HepG2 (cell line): ENCODE measurements around the gene ANKS4B. TPM values are rescaled to one million over a fixed set of nuclear protein-coding genes. Genes with fewer than 3 reads are reported as not detected.
A peak's percentile ranks its signal among the peaks of the same experiment; 100 is the strongest.

ENCODE experiments used
- CBX5 ChIP-seq: sonication (generic); formaldehyde crosslinking; IDR thresholded peaks from 2 replicates; pipeline ENCODE4 v1.4.0; 2020; ENCODE audit warnings: missing genetic modification reagents, borderline replicate concordance
- CREM ChIP-seq, 2 experiments: sonication (generic) in 1 of 2; formaldehyde crosslinking in 1 of 2; IDR thresholded peaks; 2 replicates each; pipeline versions ENCODE4 v1.4.0 to v1.6.1; 2016 to 2020; ENCODE audit warnings: antibody characterized with exemption in 1 of 2, mild to moderate bottlenecking in 1 of 2, missing genetic modification reagents in 1 of 2
- GATAD1 ChIP-seq: IDR thresholded peaks from 2 replicates; pipeline ENCODE4 v1.6.1; 2016; ENCODE audit warnings: missing genetic modification reagents, missing compliant biosample characterization
- HMGXB3 ChIP-seq: sonication (generic); formaldehyde crosslinking; IDR thresholded peaks from 2 replicates; pipeline ENCODE4 v1.4.0; 2020; ENCODE audit warnings: missing genetic modification reagents, borderline replicate concordance
- HOMEZ ChIP-seq: IDR thresholded peaks from 2 replicates; pipeline ENCODE4 v1.6.1; 2016; ENCODE audit warnings: low read depth
- ISL2 ChIP-seq: sonication (generic); formaldehyde crosslinking; IDR thresholded peaks from 2 replicates; pipeline ENCODE4 v1.5.0; 2020; ENCODE audit warnings: missing genetic modification reagents
- MAFK ChIP-seq, 2 experiments: IDR thresholded peaks in 1 of 2; conservative IDR thresholded peaks in 1 of 2; 2 replicates each; pipeline ENCODE4 v1.6.1; 2011; ENCODE audit warnings: improper control_type of control experiment in 2 of 2, low read length in 2 of 2
- MTA3 ChIP-seq: sonication (generic); formaldehyde crosslinking; IDR thresholded peaks from 2 replicates; pipeline ENCODE4 v1.4.0; 2020; ENCODE audit warnings: missing genetic modification reagents
- NFE2L1 ChIP-seq: sonication (generic); formaldehyde crosslinking; IDR thresholded peaks from 2 replicates; pipeline ENCODE4 v1.4.0; 2020; ENCODE audit warnings: missing genetic modification reagents, mild to moderate bottlenecking, borderline replicate concordance
- SNAPC2 ChIP-seq: sonication (generic); formaldehyde crosslinking; IDR thresholded peaks from 2 replicates; pipeline ENCODE4 v1.8.1; 2022; ENCODE audit warnings: mild to moderate bottlenecking, missing genetic modification reagents
- TIGD3 ChIP-seq: sonication (generic); formaldehyde crosslinking; IDR thresholded peaks from 2 replicates; pipeline ENCODE4 v1.5.1; 2020; ENCODE audit warnings: mild to moderate bottlenecking, missing genetic modification reagents, borderline replicate concordance
- ZNF260 ChIP-seq: sonication (generic); formaldehyde crosslinking; IDR thresholded peaks from 2 replicates; pipeline ENCODE4 v1.4.0; 2020; ENCODE audit warnings: missing genetic modification reagents, low read depth, mild to moderate bottlenecking, borderline replicate concordance
- ZNF275 ChIP-seq: sonication (generic); formaldehyde crosslinking; IDR thresholded peaks from 2 replicates; pipeline ENCODE4 v1.8.0; 2022; ENCODE audit warnings: missing genetic modification reagents, mild to moderate bottlenecking, inconsistent platforms, borderline replicate concordance
- ZNF3 ChIP-seq: IDR thresholded peaks from 2 replicates; pipeline ENCODE4 v1.7.0; 2017; ENCODE audit warnings: inconsistent platforms
- ZNF329 ChIP-seq: sonication (generic); formaldehyde crosslinking; IDR thresholded peaks from 2 replicates; pipeline ENCODE4 v1.9.0; 2021; ENCODE audit warnings: low read depth, mild to moderate bottlenecking, missing genetic modification reagents
- ZNF383 ChIP-seq: sonication (generic); formaldehyde crosslinking; IDR thresholded peaks from 2 replicates; pipeline ENCODE4 v1.4.0; 2020; ENCODE audit warnings: missing genetic modification reagents, mild to moderate bottlenecking, borderline replicate concordance
- ZSCAN9 ChIP-seq: IDR thresholded peaks from 2 replicates; pipeline ENCODE4 v1.6.1; 2016; ENCODE audit warnings: borderline replicate concordance
- polyA plus RNA-seq, 8 experiments: library from polyadenylated mRNA; depleted of rRNA in 3 of 8; stranded (reverse) in 7 of 8; unstranded in 1 of 8; fragments of >200 nt; fragmentation: Illumina TruSeq in 4 of 8; extraction: Trizol in 4 of 8; gene quantifications; 2 replicates each; pipeline versions ENCODE4 v1.2.1 to v1.2.3, GENCODE V29; 2011 to 2016; ENCODE audit warnings: low read depth in 4 of 8, missing spikeins in 1 of 8, mixed read lengths in 1 of 8; ENCODE audit not compliant: insufficient read depth in 1 of 8
- total RNA-seq, 5 experiments: library from RNA; depleted of rRNA; stranded (reverse); fragments of >200 nt; fragmentation: Illumina TruSeq; extraction: Trizol; gene quantifications; 2 replicates each; pipeline ENCODE4 v1.2.3, GENCODE V29; 2016; ENCODE audit warnings: low read depth in 1 of 5
- TF ChIP-seq, protein P1 (sequence below): sonication (generic); formaldehyde crosslinking; IDR thresholded peaks from 2 replicates; pipeline ENCODE4 v1.4.0; 2020; ENCODE audit warnings: mild to moderate bottlenecking, missing genetic modification reagents

ANKS4B gene
- total and polyA plus RNA-seq, 2 of the 13 experiments (the other 11 are each of a cell fraction or from before 2014, with no cell fraction given), result 6.5 to 30.0 TPM

DNA sequence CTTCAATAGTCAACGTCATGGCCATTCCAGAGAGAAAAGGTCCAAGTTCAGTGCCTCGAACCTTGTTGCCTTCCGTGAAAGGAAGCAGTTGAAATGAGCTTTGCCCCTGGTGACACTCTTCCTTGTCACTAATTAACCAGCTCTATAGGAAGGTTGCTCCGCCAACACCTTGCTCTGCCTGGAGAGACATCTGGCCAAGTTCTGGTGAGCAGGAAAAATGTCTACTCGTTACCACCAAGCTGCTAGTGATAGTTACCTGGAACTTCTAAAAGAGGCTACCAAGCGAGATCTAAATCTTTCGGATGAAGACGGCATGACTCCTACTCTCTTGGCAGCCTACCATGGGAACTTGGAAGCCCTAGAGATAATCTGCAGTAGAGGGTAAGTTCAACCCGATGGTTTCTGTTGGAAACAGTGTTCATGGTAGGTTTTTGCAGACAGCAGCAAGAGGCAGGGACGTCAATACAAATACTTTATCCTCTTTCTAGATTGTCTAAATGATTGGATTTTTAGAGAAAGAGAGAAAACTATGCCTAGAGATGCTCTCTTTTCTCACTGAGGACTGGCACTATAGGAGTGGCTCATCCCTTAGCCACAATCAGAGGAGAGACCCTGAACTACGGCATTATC is at the start of gene ANKS4B (continued):
- peak; percentile 99 for TF ChIP-seq HOMEZ
- peak; percentile 94 for TF ChIP-seq ZSCAN9 (CRISPR knock-in tag)
- TF ChIP-seq NFE2L1, result no peak
- TF ChIP-seq ZNF260, result no peak
- TF ChIP-seq, protein P1, sequence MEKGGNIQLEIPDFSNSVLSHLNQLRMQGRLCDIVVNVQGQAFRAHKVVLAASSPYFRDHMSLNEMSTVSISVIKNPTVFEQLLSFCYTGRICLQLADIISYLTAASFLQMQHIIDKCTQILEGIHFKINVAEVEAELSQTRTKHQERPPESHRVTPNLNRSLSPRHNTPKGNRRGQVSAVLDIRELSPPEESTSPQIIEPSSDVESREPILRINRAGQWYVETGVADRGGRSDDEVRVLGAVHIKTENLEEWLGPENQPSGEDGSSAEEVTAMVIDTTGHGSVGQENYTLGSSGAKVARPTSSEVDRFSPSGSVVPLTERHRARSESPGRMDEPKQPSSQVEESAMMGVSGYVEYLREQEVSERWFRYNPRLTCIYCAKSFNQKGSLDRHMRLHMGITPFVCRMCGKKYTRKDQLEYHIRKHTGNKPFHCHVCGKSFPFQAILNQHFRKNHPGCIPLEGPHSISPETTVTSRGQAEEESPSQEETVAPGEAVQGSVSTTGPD (CRISPR knock-in tag), result peak; percentile 94
- no peak for TF ChIP-seq TIGD3 (CRISPR knock-in tag)
- peak; percentile 88 for TF ChIP-seq CREM (IDR thresholded peaks at IDR 0.05)
- no peak for TF ChIP-seq CREM (CRISPR knock-in tag; IDR thresholded peaks at IDR 0.05)
- no peak for TF ChIP-seq MTA3
- TF ChIP-seq ZNF275 (CRISPR knock-in tag), result peak; percentile 77
- no peak for TF ChIP-seq ZNF329
- no peak for TF ChIP-seq MAFK (conservative IDR thresholded peaks at IDR 0.05 in 1 of 2, IDR thresholded peaks at IDR 0.05 in 1 of 2; ENCODE audit: low read length in 2 of 2)
- peak; percentile 38; the same call in 1 of the 2 replicates for TF ChIP-seq ZNF383
- TF ChIP-seq GATAD1 (CRISPR knock-in tag), result peak; percentile 69
- peak; percentile 91; the same call in 1 of the 2 replicates for TF ChIP-seq HMGXB3 (CRISPR knock-in tag)
- peak; percentile 90; the same call in 1 of the 2 replicates for TF ChIP-seq CBX5 (CRISPR knock-in tag)
- TF ChIP-seq ISL2, result peak; percentile 86
- peak; percentile 51; the same call in 1 of the 2 replicates for TF ChIP-seq ZNF3
- 0 out of 2 replicates have a peak, but pooled peaks have one; percentile 68 for TF ChIP-seq SNAPC2
